Tibial nerve (tissue), 4 donors: ENCODE results near the gene GXYLT2.

Experiments
- EP300 ChIP-seq, 2 donors: sonication (generic); formaldehyde crosslinking; IDR thresholded peaks; one replicate each; pipeline ENCODE4 v1.6.1; 2017; ENCODE audit warnings: antibody characterized with exemption in 2 of 2, mild to moderate bottlenecking in 1 of 2
- POLR2A ChIP-seq, 2 donors: fragments of 450-650 bp; IDR thresholded peaks; one replicate each; pipeline ENCODE4 v1.6.1; 2017; ENCODE audit warnings: antibody characterized with exemption in 2 of 2, mild to moderate bottlenecking in 2 of 2, moderate library complexity in 2 of 2
- TF ChIP-seq, protein P1 (sequence below), 5 experiments: fragments of 200-600 bp in 3 of 5; fragments of 450-650 bp in 2 of 5; sonication (generic) in 3 of 5; IDR thresholded peaks; one replicate each; pipeline ENCODE4 v1.5.1; 2016 to 2019; ENCODE audit warnings: antibody characterized with exemption in 5 of 5, mild to moderate bottlenecking in 3 of 5, moderate library complexity in 2 of 5

DNA sequence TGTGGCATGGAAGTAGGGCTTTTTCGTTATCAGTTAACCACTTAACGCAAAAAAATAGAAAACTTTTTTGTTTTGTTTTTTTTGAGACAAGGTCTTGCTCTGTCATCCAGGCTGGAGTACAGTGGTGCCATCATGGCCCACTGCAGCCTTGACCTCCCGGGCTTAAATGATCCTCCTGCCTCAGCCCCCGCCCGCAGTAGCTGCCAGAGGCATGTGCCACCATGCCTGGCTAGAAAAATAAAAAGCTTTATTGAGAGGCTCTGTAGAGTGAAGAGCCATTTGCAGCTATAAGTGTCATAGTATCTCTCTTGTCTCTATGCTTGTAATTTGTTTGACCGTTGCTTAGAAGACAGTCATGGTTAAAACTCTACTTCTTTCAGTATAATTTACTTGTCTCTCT lies 122.3 kb downstream of the GXYLT2 start:
- TF ChIP-seq, protein P1, sequence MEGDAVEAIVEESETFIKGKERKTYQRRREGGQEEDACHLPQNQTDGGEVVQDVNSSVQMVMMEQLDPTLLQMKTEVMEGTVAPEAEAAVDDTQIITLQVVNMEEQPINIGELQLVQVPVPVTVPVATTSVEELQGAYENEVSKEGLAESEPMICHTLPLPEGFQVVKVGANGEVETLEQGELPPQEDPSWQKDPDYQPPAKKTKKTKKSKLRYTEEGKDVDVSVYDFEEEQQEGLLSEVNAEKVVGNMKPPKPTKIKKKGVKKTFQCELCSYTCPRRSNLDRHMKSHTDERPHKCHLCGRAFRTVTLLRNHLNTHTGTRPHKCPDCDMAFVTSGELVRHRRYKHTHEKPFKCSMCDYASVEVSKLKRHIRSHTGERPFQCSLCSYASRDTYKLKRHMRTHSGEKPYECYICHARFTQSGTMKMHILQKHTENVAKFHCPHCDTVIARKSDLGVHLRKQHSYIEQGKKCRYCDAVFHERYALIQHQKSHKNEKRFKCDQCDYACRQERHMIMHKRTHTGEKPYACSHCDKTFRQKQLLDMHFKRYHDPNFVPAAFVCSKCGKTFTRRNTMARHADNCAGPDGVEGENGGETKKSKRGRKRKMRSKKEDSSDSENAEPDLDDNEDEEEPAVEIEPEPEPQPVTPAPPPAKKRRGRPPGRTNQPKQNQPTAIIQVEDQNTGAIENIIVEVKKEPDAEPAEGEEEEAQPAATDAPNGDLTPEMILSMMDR (IDR thresholded peaks at IDR 0.05) = no peak
- TF ChIP-seq EP300 (IDR thresholded peaks at IDR 0.05) (no peak), POLR2A (IDR thresholded peaks at IDR 0.05) (no peak)
